Ecto neural progenitor cell (in vitro differentiated cells): ENCODE measurements around the gene RIC8A.
"Not testable (repeated sequence)": the region's sequence is repeated elsewhere in the genome, so short reads cannot be mapped to it uniquely, and the experiment has no call there.

Source experiments
- DNase-seq: peaks from one replicate; pipeline ENCODE4 v3.0.0-alpha.2; 2018; ENCODE audit warnings: low spot score

Gene RIC8A

GRCh38 chr11:220641-221215 is 13.2 kb downstream of the RIC8A start:
- DNase-seq = not testable (repeated sequence)

GRCh38 chr11:221539-221938 is 14.0 kb downstream of the RIC8A start:
- DNase-seq = no peak

GRCh38 chr11:221998-222789 is 14.7 kb downstream of the RIC8A start:
- no peak for DNase-seq

GRCh38 chr11:223026-223789 is 15.7 kb downstream of the RIC8A start:
- no peak for DNase-seq

GRCh38 chr11:223884-224283 is 16.4 kb downstream of the RIC8A start:
- no peak for DNase-seq

GRCh38 chr11:224424-224823 is 16.9 kb downstream of the RIC8A start:
- no peak for DNase-seq

GRCh38 chr11:225734-226453 is 18.4 kb downstream of the RIC8A start:
- DNase-seq = no peak

- DNase-seq = no peak
Measured at GRCh38 chr11:227824-228379, 20.4 kb downstream of the RIC8A start.

- DNase-seq = no peak
Measured at GRCh38 chr11:230431-230830, 22.9 kb downstream of the RIC8A start.

- DNase-seq = no peak
Measured at GRCh38 chr11:232783-233565, 25.5 kb downstream of the RIC8A start.

- no peak for DNase-seq
Measured at GRCh38 chr11:235180-235579, 27.7 kb downstream of the RIC8A start.

GRCh38 chr11:235609-235996 is 28.1 kb downstream of the RIC8A start:
- no peak for DNase-seq

GRCh38 chr11:235997-236773 is 28.7 kb downstream of the RIC8A start, which contains the start of gene SIRT3:
Gene SIRT3 (minus strand): TSS chr11:236342. CDS start chr11:236328, 14 bp downstream.
- peak; percentile 93 for DNase-seq

- DNase-seq = peak; percentile 90
Measured at GRCh38 chr11:236774-237767, 29.6 kb downstream of the RIC8A start, which contains the start of gene PSMD13. Gene PSMD13 (plus strand): TSS chr11:236976. CDS start chr11:237050, 74 bp downstream.

- not testable (repeated sequence) for DNase-seq
Measured at GRCh38 chr11:238346-238745, 30.8 kb downstream of the RIC8A start.

GRCh38 chr11:240315-240714 is 32.8 kb downstream of the RIC8A start:
- no peak for DNase-seq

GRCh38 chr11:241634-242033 is 34.1 kb downstream of the RIC8A start:
- no peak for DNase-seq

GRCh38 chr11:244376-244775 is 36.9 kb downstream of the RIC8A start:
- no peak for DNase-seq

- no peak for DNase-seq
Measured at GRCh38 chr11:249062-249461, 41.6 kb downstream of the RIC8A start.
